BJ (cell line): Measurements from ENCODE around the gene AP1M1. TPM values are rescaled to one million over a fixed set of nuclear protein-coding genes. Genes with fewer than 3 reads are reported as not detected.

ENCODE experiments used
- CTCF ChIA-PET: fragments of 350-600 bp; formaldehyde crosslinking; extraction: SDS; loops from one replicate; lab custom pipeline; 2021; ENCODE audit warnings: antibody characterized with exemption, inconsistent platforms; lab: Yijun Ruan, JAX
- POLR2A ChIA-PET: fragments of 300-600 bp; sonication (Branson Sonifier 250); formaldehyde crosslinking; extraction: SDS; loops from one replicate; lab custom pipeline; 2021; ENCODE audit warnings: antibody characterized with exemption; lab: Charles Lee
- DNase-seq: peaks from one replicate; pipeline ENCODE4 v3.0.0-alpha.2; 2011; ENCODE audit warnings: low read depth
- H3K27me3 ChIP-seq: 2 replicates; pipeline ENCODE4 v1.6.0; 2011; ENCODE audit warnings: low read length; ENCODE audit not compliant: control insufficient read depth, insufficient read depth
- H3K36me3 ChIP-seq: 2 replicates; pipeline ENCODE4 v1.5.1; 2011; ENCODE audit warnings: low read length; ENCODE audit not compliant: control insufficient read depth, insufficient read depth
- H3K4me3 ChIP-seq: 2 replicates; pipeline ENCODE4 v1.5.1; 2011; ENCODE audit warnings: low read depth, mild to moderate bottlenecking, control low read depth, low read length
- CTCF ChIP-seq: IDR thresholded peaks from 2 replicates; pipeline ENCODE4 v1.5.1; 2011; ENCODE audit warnings: low read depth, mild to moderate bottlenecking, control low read depth, inconsistent platforms, low read length, moderate library complexity; ENCODE audit not compliant: insufficient read depth
- polyA plus RNA-seq: library from polyadenylated mRNA; depleted of rRNA; stranded (reverse); fragments of >200 nt; gene quantifications from 2 replicates; pipeline ENCODE4 v1.2.3, GENCODE V29; 2011

Gene AP1M1
- polyA plus RNA-seq, 1 experiment = 72.1 TPM

DNA sequence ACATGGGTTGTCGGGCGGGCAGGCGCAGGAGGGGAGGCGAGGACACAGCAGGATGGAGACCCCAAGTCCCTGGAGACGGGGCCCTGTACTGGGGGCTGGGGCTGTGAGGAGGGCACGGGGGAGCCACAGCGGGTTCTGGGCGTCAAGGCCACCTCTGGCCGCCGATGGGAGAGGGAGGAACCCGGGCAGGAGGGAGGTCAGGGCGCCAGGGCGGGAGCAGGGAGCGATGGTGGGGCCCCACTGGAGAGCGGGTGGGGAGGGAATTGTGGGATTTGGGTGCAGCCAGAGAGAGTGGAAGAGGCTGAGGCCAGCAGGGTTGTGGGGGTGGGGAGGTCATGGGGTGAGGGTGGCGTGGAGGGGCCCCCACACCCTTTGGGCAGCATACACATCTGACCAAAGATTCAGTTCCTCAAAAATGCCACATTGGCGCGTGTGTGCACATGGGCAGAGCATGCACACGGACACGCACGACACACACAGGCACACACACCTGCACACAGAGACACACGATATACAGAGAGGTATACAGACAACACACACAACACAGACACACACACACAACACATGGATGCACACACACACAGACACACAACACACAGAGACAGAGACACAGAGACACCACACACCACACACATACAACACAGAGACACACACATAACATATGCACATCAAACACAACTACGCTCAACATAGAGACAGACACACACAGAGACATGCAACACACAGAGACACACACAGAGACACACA, 54.9 kb downstream of the AP1M1 start:
- ChIA-PET POLR2A (no interaction called here), CTCF (no interaction called here)
- Histone ChIP-seq H3K27me3 (peaks cover 4% of the 10 kb centered on the region; the same call in 1 of the 2 replicates), H3K36me3 (no peaks in the 10 kb centered on the region), H3K4me3 (no peak overlapping the region)
- no peak for DNase-seq
- TF ChIP-seq CTCF = no peak

DNA sequence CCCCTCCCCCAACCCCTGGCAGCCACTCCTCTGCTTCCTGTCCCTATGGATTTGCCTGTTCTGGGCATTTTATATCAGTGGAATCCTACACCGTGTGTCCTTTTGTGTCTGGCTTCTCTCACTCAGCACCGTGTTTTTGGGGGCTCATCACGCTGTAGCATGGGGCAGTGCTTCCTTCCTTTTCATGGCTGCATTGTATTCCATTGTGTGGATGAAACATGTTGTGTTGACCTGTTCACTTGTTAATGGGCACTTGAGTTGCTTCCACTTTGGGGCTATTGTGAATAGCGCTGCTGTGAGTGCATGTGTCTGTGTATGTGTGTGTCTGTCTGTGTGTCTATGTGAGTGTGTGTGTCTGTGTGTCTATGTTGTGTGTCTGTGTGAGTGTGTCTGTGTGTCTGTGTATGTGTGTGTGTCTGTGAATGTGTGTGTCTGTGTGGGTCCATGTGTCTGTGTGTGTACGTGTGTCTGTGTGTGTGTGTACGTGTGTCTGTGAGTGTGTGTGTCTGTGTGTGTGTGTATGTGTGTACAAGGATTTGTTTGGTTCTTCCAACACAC, 57.2 kb downstream of the AP1M1 start:
- ChIA-PET POLR2A (no interaction called here), CTCF (interaction anchor here (1.1 kb wide), 1 partner anchor 132 kb away, joined by 3 read pairs; no protein-coding TSS in a partner anchor)
- H3K36me3 ChIP-seq = no peaks in the 10 kb centered on the region
- no peak for TF ChIP-seq CTCF
- no peak overlapping the region for H3K4me3 ChIP-seq
- DNase-seq = no peak
- peaks cover 5% of the 10 kb centered on the region for H3K27me3 ChIP-seq

DNA sequence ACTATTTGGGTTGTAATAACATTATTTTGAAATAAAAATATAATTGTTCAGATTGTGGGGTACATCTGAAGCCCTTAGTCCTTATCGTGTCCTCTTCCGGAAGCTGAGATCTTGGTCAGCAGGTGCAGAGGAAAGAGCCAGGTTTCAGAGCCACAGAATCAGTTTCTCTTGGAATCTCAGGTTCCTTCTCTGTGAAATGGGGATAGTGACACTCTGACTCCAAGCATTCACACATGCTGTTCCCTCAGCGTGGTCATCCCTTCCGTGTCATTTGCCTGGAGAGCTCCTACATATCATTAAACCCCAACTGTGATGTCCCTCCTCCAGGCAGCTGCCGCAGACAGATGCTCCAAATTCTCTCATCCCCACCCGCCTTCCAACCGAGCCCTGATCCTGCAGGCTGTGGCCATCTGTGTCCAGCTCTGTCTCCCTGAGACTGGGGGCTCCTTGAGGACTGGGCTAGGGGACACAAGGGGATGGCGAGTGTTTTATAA, 59.8 kb downstream of the AP1M1 start:
- no peak for DNase-seq
- no peak for TF ChIP-seq CTCF
- Histone ChIP-seq H3K36me3 (no peaks in the 10 kb centered on the region), H3K4me3 (no peak overlapping the region), H3K27me3 (peaks cover 11% of the 10 kb centered on the region)
- POLR2A ChIA-PET = no interaction called here
- CTCF ChIA-PET = interaction anchor here (1.4 kb wide), 1 partner anchor 14 kb away, joined by 3 read pairs; no protein-coding TSS in a partner anchor

- DNase-seq = no peak
- POLR2A ChIA-PET = no interaction called here
- H3K36me3 ChIP-seq = no peaks in the 10 kb centered on the region
- H3K27me3 ChIP-seq = peaks cover 13% of the 10 kb centered on the region
- H3K4me3 ChIP-seq = no peak overlapping the region
- TF ChIP-seq CTCF = no peak
- CTCF ChIA-PET = interaction anchor here (1.1 to 1.4 kb wide), 3 partner anchors 11 to 128 kb away, joined by 3 to 5 read pairs (median 4); no protein-coding TSS in a partner anchor
Observed at GRCh38 chr19:16258440-16258903, 60.8 kb downstream of the AP1M1 start.

DNA sequence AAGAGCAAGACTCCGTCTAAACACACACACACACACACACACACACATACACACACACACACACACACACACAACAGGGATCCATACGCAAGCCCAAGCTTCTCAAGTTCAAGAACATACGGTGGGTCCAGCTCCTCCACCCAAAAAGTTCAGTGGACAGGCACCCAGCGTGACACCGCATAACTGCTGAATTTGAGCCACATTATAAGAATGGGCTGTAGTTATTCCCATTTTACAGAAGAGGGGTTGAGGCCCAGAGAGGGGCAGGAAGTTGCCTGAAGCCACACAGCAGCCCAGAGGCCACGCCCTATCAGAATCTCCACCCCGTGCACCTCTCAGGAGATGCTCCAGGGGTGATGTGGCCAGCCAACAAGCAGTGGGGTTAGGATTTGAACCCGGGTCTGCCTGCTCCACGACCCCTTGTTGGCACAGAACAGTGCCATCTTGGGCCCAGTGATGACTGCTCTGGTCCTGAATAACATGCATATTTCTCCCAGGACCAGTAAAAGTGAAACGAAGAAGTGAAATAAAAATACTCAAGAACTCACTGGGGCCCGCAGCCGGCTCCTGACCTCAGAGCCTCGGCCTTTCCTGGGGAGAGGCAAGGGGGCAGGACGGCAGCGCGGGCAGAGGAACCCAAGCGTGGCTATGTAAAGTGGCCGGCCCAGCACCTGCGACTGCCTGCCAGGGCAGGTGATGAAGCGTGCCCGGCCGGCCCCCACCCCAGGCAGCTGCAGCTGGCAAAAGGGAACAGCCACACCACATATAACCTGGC, 61.9 kb downstream of the AP1M1 start:
- POLR2A ChIA-PET = no interaction called here
- no peak for TF ChIP-seq CTCF
- H3K4me3 ChIP-seq = no peak overlapping the region
- DNase-seq = no peak
- CTCF ChIA-PET = interaction anchor here (1.1 to 1.5 kb wide), 3 partner anchors 12 to 127 kb away, joined by 3 to 5 read pairs (median 4); no protein-coding TSS in a partner anchor
- H3K36me3 ChIP-seq = no peaks in the 10 kb centered on the region
- peaks cover 15% of the 10 kb centered on the region for H3K27me3 ChIP-seq
